Dermis lymphatic vessel endothelial cell (primary cell): Measurements from ENCODE around the gene HMGN3. TPM values are rescaled to one million over a fixed set of nuclear protein-coding genes. Genes with fewer than 3 reads are reported as not detected.

Experiments used
- total RNA-seq: library from RNA; depleted of rRNA; stranded (reverse); fragments of >200 nt; gene quantifications from 2 replicates; pipeline ENCODE4 v1.2.1, GENCODE V29; 2014

Gene HMGN3
- 62.1 and 76.6 TPM in 2 replicates for total RNA-seq

DNA sequence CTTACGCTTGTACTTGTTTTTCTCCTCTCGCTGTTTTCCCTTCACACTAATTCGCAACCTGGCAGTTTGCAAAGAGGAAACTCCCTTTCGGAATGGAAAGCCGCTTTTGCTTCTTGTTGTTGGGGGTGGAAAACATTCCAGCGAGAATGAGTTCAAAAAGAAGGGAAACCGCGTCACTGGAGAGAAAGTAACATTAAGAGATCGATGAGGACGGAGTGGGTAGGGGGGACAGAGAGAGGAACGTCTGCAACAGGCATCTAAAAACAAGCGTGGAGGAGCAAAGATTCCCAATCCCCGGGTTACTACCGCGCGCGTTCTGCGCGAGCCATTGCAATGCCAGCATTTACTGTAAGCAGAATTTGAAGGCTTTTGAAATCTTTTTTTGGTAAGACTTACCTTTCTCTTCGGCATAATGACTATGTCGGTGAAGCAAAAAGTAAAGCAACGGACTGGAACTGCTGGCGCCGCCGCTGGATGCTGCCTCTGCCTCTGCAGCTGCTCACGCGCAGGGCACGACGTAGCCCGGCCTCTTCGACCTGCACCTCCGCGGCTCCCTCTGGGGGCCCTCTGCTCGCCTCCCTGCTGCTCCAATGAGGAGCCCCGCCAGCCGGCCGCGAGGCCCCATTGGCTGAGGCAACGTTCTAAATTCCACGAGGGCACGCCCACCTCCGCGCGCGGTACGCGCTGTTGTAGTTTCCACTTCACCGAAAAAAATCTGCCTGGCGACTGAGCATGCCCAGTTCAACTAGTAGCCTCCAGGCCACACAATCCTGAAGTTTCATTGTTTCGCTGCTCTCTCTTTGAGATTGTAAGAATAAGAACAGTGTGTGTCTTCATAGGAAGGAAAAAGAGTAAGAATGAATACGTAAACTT lies at the start of gene HMGN3:
Gene HMGN3 (minus strand): TSS at position 533 of the 873 bp plus-strand sequence.

Other genes starting within 250 kb of the HMGN3 start
- gene PHIP, start 156.4 kb downstream of the HMGN3 start, total RNA-seq = 18.0 and 27.2 TPM in 2 replicates